Fibroblast of villous mesenchyme (primary cell): Measurements from ENCODE around the gene ELFN1. TPM values are rescaled to one million over a fixed set of nuclear protein-coding genes. Genes with fewer than 3 reads are reported as not detected.

Experiments used
- DNase-seq: peaks from one replicate; pipeline ENCODE4 v3.0.0-alpha.2; 2010; ENCODE audit warnings: low read depth
- H3K4me3 ChIP-seq: 2 replicates; pipeline ENCODE4 v1.5.1; 2011; ENCODE audit warnings: low read depth, mild to moderate bottlenecking, low read length
- total RNA-seq: library from RNA; depleted of rRNA; stranded (reverse); fragments of >200 nt; gene quantifications from 2 replicates; pipeline ENCODE4 v1.2.3, GENCODE V29; 2012
- TF ChIP-seq, protein P1 (sequence below): IDR thresholded peaks from 2 replicates; pipeline ENCODE4 v1.5.1; 2012; ENCODE audit warnings: low read depth, mild to moderate bottlenecking, low read length; ENCODE audit not compliant: insufficient read depth

Gene ELFN1
- total RNA-seq, 1 donor = 0.86 TPM

DNA sequence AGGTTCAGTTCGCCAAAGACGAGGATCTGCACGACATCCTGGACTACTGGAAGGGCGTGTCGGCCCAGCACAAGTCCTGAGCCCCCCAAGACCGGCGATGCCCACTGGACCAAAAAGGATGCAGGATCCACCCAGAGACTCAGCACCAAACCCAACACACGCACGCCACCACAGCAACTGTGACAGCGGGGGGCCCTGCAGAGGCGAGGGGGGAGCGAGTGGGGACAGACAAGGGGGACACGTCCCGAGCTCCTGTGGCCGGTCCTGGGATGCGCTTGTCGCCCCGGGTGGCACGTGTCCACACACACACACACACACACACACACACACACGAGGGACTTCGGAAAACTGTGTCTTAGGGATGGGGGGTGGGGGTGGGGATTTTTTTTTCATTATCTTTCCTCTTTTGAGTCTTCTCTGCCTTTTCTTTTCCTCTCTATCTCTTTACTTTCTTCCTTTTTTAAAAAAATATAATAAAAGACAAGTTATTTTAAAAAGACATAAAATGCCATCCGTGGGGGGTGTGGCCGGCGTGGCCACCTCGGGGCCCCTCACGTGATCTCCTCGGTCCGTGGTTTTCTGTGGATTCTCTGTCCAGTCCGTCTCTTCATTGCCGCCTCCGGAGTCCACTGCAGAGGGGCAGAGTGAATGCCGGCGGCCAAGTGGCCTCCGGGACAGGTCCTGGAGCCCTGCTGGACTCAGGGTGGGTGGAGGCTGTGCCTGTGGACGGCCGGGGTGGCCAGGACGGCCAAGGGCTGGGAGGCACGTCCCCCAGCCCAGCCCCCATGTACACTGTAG is 77.1 kb downstream of the ELFN1 start:
- H3K4me3 ChIP-seq = no peak overlapping the region
- DNase-seq = no peak
- TF ChIP-seq, protein P1, sequence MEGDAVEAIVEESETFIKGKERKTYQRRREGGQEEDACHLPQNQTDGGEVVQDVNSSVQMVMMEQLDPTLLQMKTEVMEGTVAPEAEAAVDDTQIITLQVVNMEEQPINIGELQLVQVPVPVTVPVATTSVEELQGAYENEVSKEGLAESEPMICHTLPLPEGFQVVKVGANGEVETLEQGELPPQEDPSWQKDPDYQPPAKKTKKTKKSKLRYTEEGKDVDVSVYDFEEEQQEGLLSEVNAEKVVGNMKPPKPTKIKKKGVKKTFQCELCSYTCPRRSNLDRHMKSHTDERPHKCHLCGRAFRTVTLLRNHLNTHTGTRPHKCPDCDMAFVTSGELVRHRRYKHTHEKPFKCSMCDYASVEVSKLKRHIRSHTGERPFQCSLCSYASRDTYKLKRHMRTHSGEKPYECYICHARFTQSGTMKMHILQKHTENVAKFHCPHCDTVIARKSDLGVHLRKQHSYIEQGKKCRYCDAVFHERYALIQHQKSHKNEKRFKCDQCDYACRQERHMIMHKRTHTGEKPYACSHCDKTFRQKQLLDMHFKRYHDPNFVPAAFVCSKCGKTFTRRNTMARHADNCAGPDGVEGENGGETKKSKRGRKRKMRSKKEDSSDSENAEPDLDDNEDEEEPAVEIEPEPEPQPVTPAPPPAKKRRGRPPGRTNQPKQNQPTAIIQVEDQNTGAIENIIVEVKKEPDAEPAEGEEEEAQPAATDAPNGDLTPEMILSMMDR = no peak

DNA sequence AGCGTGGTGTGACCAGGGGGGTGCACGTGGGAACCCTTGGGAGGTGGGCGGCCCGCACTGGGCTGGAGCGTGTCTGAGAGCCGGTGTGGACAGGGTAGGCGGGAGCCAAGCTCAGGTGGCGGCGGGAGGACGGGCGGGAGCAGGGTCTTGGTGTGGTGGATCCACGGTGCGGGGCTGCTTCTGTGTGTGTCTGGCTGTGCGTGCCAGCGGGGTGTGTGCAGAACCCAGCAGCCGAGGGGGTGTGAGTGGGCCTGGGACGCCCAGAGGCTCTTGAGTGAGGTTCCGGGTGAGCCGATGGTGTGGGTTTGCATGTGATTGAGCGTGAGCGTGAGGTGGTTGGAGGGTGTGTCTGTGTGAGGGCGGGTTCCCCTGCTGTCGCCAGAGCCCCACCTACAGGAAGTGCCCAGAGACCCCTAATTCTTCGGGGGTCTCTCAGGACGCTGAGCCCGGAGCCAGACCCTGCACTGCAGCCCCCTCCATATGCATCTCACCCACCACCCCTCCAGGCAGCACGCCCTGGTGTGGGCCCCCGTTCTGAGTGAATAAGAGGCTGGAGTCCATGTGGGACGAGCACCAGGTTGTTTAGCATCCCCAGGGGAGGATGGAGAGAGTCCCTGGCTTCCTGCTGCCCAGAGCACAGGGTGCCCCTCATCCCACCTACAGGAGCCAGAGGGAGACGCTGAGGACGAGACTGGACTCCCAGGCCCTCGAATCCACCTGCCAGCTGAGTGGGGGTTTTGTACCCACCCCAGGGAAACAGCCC is 78.2 kb downstream of the ELFN1 start:
- H3K4me3 ChIP-seq = no peak overlapping the region
- TF ChIP-seq, protein P1 = no peak
- no peak for DNase-seq

DNA sequence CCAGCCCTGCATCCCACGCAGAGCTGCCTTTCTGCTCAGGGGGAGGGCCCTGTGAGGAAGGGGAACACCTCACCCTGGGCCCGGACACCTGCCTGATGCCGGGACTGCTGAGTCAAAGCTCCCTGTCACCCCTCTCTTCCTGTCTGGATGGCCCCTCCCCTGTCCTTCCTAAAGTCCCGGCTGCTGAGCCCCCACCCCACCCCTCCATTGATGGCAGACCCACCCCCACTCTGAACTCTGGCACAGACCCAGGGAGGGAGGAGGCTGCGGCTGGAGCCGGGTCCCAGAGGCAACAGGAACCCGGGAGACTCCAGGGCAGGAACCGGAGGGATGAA is 78.7 kb downstream of the ELFN1 start:
- TF ChIP-seq, protein P1 = no peak
- H3K4me3 ChIP-seq = no peak overlapping the region
- DNase-seq = no peak

DNA sequence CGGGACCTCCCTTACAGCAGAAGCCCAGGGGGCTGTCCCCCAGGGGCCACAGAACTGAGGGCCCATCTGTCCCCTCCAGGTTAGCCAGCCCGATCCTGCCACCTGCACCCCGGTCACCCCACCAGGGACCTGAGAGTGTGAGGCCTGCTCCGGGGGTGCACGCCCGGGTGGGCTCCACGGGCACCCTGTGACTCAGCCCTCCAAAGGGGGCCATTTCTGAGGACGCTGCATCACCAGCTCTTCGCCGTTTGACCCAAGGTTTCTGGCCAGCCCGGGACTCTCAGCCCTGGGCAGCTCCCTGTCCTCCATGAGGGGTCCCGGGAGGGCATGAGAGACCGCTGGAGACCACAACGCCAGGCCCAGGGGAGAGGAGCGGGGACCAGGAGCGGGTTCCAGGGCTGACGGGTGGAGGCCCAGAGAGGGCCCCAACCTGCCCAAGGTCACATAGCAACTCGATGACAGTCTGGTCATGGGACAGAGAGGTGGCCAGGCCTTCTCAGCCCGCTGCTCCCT is 79.3 kb downstream of the ELFN1 start:
- TF ChIP-seq, protein P1 = no peak
- DNase-seq = no peak

DNA sequence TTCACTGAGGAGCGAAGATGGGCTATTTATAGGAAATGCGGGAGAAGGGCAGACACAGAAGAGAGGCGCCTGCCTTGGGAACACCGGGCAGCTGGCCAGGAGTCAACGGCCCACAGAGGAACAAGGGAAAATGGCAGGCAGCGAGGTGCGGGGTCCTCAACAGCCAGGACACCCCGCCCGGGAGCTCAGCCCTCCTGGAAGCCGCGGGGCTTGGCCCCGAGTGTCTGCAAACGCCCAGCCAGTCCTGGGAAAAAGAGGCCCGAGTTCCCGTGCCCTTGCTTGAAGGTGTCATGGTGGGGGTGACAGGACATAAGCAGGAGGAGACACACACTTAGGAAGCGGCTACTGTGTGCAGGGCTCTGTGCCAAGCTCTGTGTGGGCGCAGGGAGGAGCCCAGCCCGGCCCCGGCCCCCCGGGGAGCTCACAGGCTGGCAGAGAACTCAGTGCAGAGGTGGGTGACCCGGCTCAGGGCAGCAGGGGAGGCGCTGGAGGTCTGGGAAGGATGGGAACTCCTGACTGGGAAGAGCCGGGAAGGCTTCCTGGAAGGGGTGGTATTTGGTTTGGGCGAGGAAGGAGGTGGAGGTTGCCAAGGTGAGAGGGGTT is 79.9 kb downstream of the ELFN1 start:
- no peak for DNase-seq
- TF ChIP-seq, protein P1 = no peak
- no peak overlapping the region for H3K4me3 ChIP-seq

More for the DNA sequence above, 79.3 kb downstream of the ELFN1 start:
- H3K4me3 ChIP-seq = no peak overlapping the region

DNA sequence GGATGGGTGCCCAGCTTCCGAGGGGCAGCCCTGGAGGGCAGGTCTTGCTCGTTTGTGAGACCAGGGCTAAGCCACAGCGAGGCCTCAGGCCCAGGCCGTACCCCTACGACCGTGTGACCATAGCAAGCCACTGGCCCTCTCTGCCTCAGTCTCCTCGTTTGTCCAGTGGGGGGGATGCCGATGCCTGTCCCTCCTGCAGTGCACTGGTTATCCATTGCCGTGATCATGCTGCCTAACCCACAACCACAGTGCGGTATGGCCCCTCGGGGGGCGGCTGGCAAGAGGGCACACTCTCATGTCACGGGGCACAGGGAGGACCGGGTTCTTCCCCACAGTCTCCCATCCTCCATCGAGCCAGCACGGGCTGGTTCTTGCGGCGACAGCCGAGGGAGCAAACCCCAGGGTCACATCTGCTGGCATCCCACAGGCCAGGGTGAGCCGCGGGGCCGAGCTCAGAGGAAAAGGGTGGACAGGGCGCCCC is 80.5 kb downstream of the ELFN1 start:
- DNase-seq = no peak
- TF ChIP-seq, protein P1 = no peak
- H3K4me3 ChIP-seq = no peak overlapping the region
